Trophoblast cell (in vitro differentiated cells and primary cell): ENCODE data around the gene SEMA7A.

Experiments
- DNase-seq, 2 donors: peaks; one replicate each; pipeline ENCODE4 v3.0.0-alpha.2; 2016
- H2AFZ ChIP-seq: 2 replicates; pipeline ENCODE4 v1.6.1; 2013; ENCODE audit warnings: low read length, moderate library complexity, mild to moderate bottlenecking; ENCODE audit not compliant: insufficient read depth, poor library complexity
- H2AK5ac ChIP-seq: 2 replicates; pipeline ENCODE4 v1.6.1; 2013; ENCODE audit warnings: mild to moderate bottlenecking, low read length
- H2BK120ac ChIP-seq: 2 replicates; pipeline ENCODE4 v1.6.1; 2013; ENCODE audit warnings: low read length, mild to moderate bottlenecking, moderate library complexity; ENCODE audit not compliant: insufficient read depth, poor library complexity
- H2BK12ac ChIP-seq: 2 replicates; pipeline ENCODE4 v1.6.1; 2013; ENCODE audit warnings: mild to moderate bottlenecking, low read length, moderate library complexity
- H2BK5ac ChIP-seq: 2 replicates; pipeline ENCODE4 v1.6.1; 2013; ENCODE audit warnings: low read length, low read depth, moderate library complexity, mild to moderate bottlenecking; ENCODE audit not compliant: poor library complexity
- H3K14ac ChIP-seq: 2 replicates; pipeline ENCODE4 v1.6.1; 2013; ENCODE audit warnings: mild to moderate bottlenecking, low read length
- H3K18ac ChIP-seq: 2 replicates; pipeline ENCODE4 v1.6.1; 2013; ENCODE audit warnings: mild to moderate bottlenecking, low read length
- H3K23ac ChIP-seq: 2 replicates; pipeline ENCODE4 v1.6.1; 2013; ENCODE audit warnings: low read length
- H3K27ac ChIP-seq: 2 replicates; pipeline ENCODE4 v1.5.1; 2013; ENCODE audit warnings: low read depth, mild to moderate bottlenecking, inconsistent platforms, low read length, moderate library complexity
- H3K27me3 ChIP-seq: 2 replicates; pipeline ENCODE4 v1.6.1; 2013; ENCODE audit warnings: inconsistent platforms, mild to moderate bottlenecking, low read length, moderate library complexity; ENCODE audit not compliant: insufficient read depth
- H3K36me3 ChIP-seq, 2 experiments: 1 replicate in 1 of 2; 2 replicates in 1 of 2; pipeline ENCODE4 v1.6.1; 2013; ENCODE audit warnings: low read length in 2 of 2, mild to moderate bottlenecking in 2 of 2, moderate library complexity in 1 of 2; ENCODE audit not compliant: insufficient read depth in 2 of 2, control insufficient read depth in 1 of 2
- H3K4ac ChIP-seq: 2 replicates; pipeline ENCODE4 v1.6.1; 2013; ENCODE audit warnings: low read depth, mild to moderate bottlenecking, low read length, moderate library complexity
- H3K4me1 ChIP-seq, 2 experiments: 1 replicate in 1 of 2; 2 replicates in 1 of 2; pipeline ENCODE4 v1.6.1; 2013; ENCODE audit warnings: low read length in 2 of 2, mild to moderate bottlenecking in 2 of 2, moderate library complexity in 1 of 2; ENCODE audit not compliant: insufficient read depth in 2 of 2, control insufficient read depth in 1 of 2
- H3K4me2 ChIP-seq: 2 replicates; pipeline ENCODE4 v1.6.1; 2013; ENCODE audit warnings: inconsistent platforms, mild to moderate bottlenecking, low read length, moderate library complexity
- H3K4me3 ChIP-seq: 2 replicates; pipeline ENCODE4 v1.5.1; 2013; ENCODE audit warnings: mild to moderate bottlenecking, low read depth, low read length, inconsistent platforms
- H3K79me1 ChIP-seq: one replicate; pipeline ENCODE4 v1.6.1; 2013; ENCODE audit warnings: low read length
- H3K79me2 ChIP-seq: 2 replicates; pipeline ENCODE4 v1.6.1; 2013; ENCODE audit warnings: low read length, mild to moderate bottlenecking; ENCODE audit not compliant: control insufficient read depth, insufficient read depth, poor library complexity
- H3K9ac ChIP-seq: 2 replicates; pipeline ENCODE4 v1.6.1; 2013; ENCODE audit warnings: mild to moderate bottlenecking, low read length
- H3K9me3 ChIP-seq: 2 replicates; pipeline ENCODE4 v1.6.1; 2013; ENCODE audit warnings: low read depth, mild to moderate bottlenecking, control low read depth, inconsistent platforms, low read length; ENCODE audit not compliant: insufficient read depth
- H4K12ac ChIP-seq: 2 replicates; pipeline ENCODE4 v1.6.1; 2013; ENCODE audit warnings: low read depth, mild to moderate bottlenecking, low read length, moderate library complexity
- H4K8ac ChIP-seq: 2 replicates; pipeline ENCODE4 v1.6.1; 2013; ENCODE audit warnings: low read depth, mild to moderate bottlenecking, low read length, moderate library complexity
- H4K91ac ChIP-seq: one replicate; pipeline ENCODE4 v1.6.1; 2013; ENCODE audit warnings: low read depth, mild to moderate bottlenecking, low read length, moderate library complexity
- WGBS: extraction: QIAGEN DNeasy Blood & Tissue Kit; methylation state at CpG from one replicate; pipeline ENCODE4 v1.1.7; 2013; ENCODE audit warnings: missing lambda C conversion rate; ENCODE audit not compliant: insufficient read length, insufficient coverage; ENCODE audit errors: extremely low coverage; 5-methylcytosine and 5-hydroxymethylcytosine counted together

Gene SEMA7A

GRCh38 chr15:74449643-74450205 is 16.0 kb upstream of the SEMA7A start:
- Histone ChIP-seq H3K23ac (no peak overlapping the region), H3K14ac (no peak overlapping the region), H3K79me1 (no peaks in the 10 kb centered on the region), H3K9me3 (no peaks in the 10 kb centered on the region), H3K4me2 (no peak overlapping the region), H3K27ac (no peak overlapping the region), H2AFZ (no peak overlapping the region), H3K27me3 (no peaks in the 10 kb centered on the region), H2BK5ac (no peak overlapping the region), H3K4me1 (peaks cover 0 to 2% of the 10 kb centered on the region in 2 experiments), H2BK12ac (no peak overlapping the region), H3K18ac (no peak overlapping the region), H3K9ac (no peak overlapping the region), H4K12ac (no peak overlapping the region), H4K91ac (no peak overlapping the region), H3K79me2 (no peaks in the 10 kb centered on the region), H2AK5ac (no peak overlapping the region), H4K8ac (no peak overlapping the region), H3K36me3 (peaks cover 40 to 50% of the 10 kb centered on the region in 2 experiments), H2BK120ac (no peak overlapping the region), H3K4me3 (no peak overlapping the region), H3K4ac (no peak overlapping the region)
- WGBS = no CpG with 5 or more reads among the region's 12 CpGs
- DNase-seq = peak in 1 of 2 donors; percentile 41

- H3K18ac ChIP-seq = no peak overlapping the region
- no peak overlapping the region for H4K8ac ChIP-seq
- H4K12ac ChIP-seq = no peak overlapping the region
- no peak overlapping the region for H3K4me2 ChIP-seq
- no peak overlapping the region for H3K4ac ChIP-seq
- no peak overlapping the region for H3K14ac ChIP-seq
- H3K9ac ChIP-seq = no peak overlapping the region
- no peak overlapping the region for H2AFZ ChIP-seq
- H3K4me3 ChIP-seq = no peak overlapping the region
- no peak overlapping the region for H2BK12ac ChIP-seq
- no peaks in the 10 kb centered on the region for H3K79me1 ChIP-seq
- H3K9me3 ChIP-seq = no peaks in the 10 kb centered on the region
- H2BK120ac ChIP-seq = no peak overlapping the region
- H3K36me3 ChIP-seq = peaks cover 40 to 53% of the 10 kb centered on the region in 2 experiments
- WGBS = no CpG with 5 or more reads among the region's 7 CpGs
- no peak overlapping the region for H2BK5ac ChIP-seq
- H2AK5ac ChIP-seq = no peak overlapping the region
- DNase-seq = no peak
- peaks cover 5 to 6% of the 10 kb centered on the region in 2 experiments for H3K4me1 ChIP-seq
- no peak overlapping the region for H4K91ac ChIP-seq
- H3K23ac ChIP-seq = no peak overlapping the region
- no peak overlapping the region for H3K27ac ChIP-seq
- no peaks in the 10 kb centered on the region for H3K27me3 ChIP-seq
- no peaks in the 10 kb centered on the region for H3K79me2 ChIP-seq
These were observed 15.3 kb upstream of the SEMA7A start for GRCh38 chr15:74449095-74449494.

- Histone ChIP-seq H3K4me1 (peaks cover 16 to 19% of the 10 kb centered on the region in 2 experiments), H4K12ac (no peak overlapping the region), H3K18ac (no peak overlapping the region), H2AFZ (no peak overlapping the region), H3K9me3 (no peaks in the 10 kb centered on the region), H2AK5ac (no peak overlapping the region), H2BK120ac (no peak overlapping the region), H3K27ac (no peak overlapping the region), H3K14ac (no peak overlapping the region), H3K79me2 (no peaks in the 10 kb centered on the region), H3K79me1 (peaks cover 4% of the 10 kb centered on the region), H3K4me3 (no peak overlapping the region), H3K4ac (no peak overlapping the region), H3K4me2 (no peak overlapping the region), H4K91ac (no peak overlapping the region), H3K9ac (no peak overlapping the region), H3K23ac (no peak overlapping the region), H4K8ac (no peak overlapping the region), H3K36me3 (peaks cover 40 to 50% of the 10 kb centered on the region in 2 experiments), H2BK5ac (no peak overlapping the region), H3K27me3 (no peaks in the 10 kb centered on the region), H2BK12ac (no peak overlapping the region)
- DNase-seq = no peak
- WGBS = no CpG with 5 or more reads among the region's 9 CpGs
These were observed 12.3 kb upstream of the SEMA7A start for GRCh38 chr15:74445816-74446763.

GRCh38 chr15:74444106-74445062 is 10.6 kb upstream of the SEMA7A start:
- no peak overlapping the region for H2AK5ac ChIP-seq
- H3K18ac ChIP-seq = no peak overlapping the region
- H3K9ac ChIP-seq = no peak overlapping the region
- no peak overlapping the region for H2BK120ac ChIP-seq
- no peaks in the 10 kb centered on the region for H3K9me3 ChIP-seq
- no peak overlapping the region for H3K4ac ChIP-seq
- peaks cover 16 to 19% of the 10 kb centered on the region in 2 experiments for H3K4me1 ChIP-seq
- no peak overlapping the region for H2AFZ ChIP-seq
- no CpG with 5 or more reads among the region's 8 CpGs for WGBS
- no peak overlapping the region for H3K23ac ChIP-seq
- peaks cover 28 to 35% of the 10 kb centered on the region in 2 experiments for H3K36me3 ChIP-seq
- H3K27ac ChIP-seq = no peak overlapping the region
- H4K12ac ChIP-seq = no peak overlapping the region
- no peaks in the 10 kb centered on the region for H3K27me3 ChIP-seq
- H2BK5ac ChIP-seq = no peak overlapping the region
- H3K4me3 ChIP-seq = no peak overlapping the region
- peaks cover 4% of the 10 kb centered on the region for H3K79me1 ChIP-seq
- no peaks in the 10 kb centered on the region for H3K79me2 ChIP-seq
- no peak overlapping the region for H4K8ac ChIP-seq
- no peak for DNase-seq
- H4K91ac ChIP-seq = peak overlapping the region; percentile 22
- H2BK12ac ChIP-seq = peak overlapping the region; percentile 18
- H3K4me2 ChIP-seq = no peak overlapping the region
- no peak overlapping the region for H3K14ac ChIP-seq
